HEK293 (cell line): ENCODE results near the gene KLHL10.
A peak's percentile ranks its signal among the peaks of the same experiment; 100 is the strongest.

Experiments
- CTCF ChIA-PET: fragments of 350-600 bp; formaldehyde crosslinking; extraction: SDS; loops from one replicate; lab custom pipeline; 2021; ENCODE audit warnings: antibody characterized with exemption; lab: Yijun Ruan, JAX
- POLR2A ChIA-PET: fragments of 300-600 bp; formaldehyde crosslinking; extraction: SDS; loops from one replicate; lab custom pipeline; 2020; ENCODE audit warnings: antibody characterized with exemption, inconsistent platforms; lab: Yijun Ruan, JAX
- H3K27ac ChIP-seq: fragments of 200-500 bp; sonication (Bioruptor generic); 2 replicates; pipeline ENCODE4 v1.5.1; 2014; ENCODE audit warnings: low read depth, low read length, control low read depth, inconsistent platforms; ENCODE audit errors: extremely low read depth
- H3K36me3 ChIP-seq, 2 experiments: fragments of 200-500 bp in 1 of 2; sonication (Bioruptor generic) in 1 of 2; 1 replicate in 1 of 2; 2 replicates in 1 of 2; pipeline ENCODE4 v1.5.1; 2014 to 2017; ENCODE audit warnings: inconsistent platforms in 2 of 2, low read length in 2 of 2; ENCODE audit not compliant: control insufficient read depth in 2 of 2, insufficient read depth in 1 of 2
- H3K4me1 ChIP-seq: fragments of 200-500 bp; sonication (Bioruptor generic); 2 replicates; pipeline ENCODE4 v1.5.1; 2014; ENCODE audit warnings: mild to moderate bottlenecking, low read length, inconsistent platforms; ENCODE audit not compliant: control insufficient read depth, insufficient read depth
- H3K4me3 ChIP-seq: 2 replicates; pipeline ENCODE4 v1.5.1; 2011; ENCODE audit warnings: low read depth, mild to moderate bottlenecking, control low read depth, low read length, moderate library complexity
- H3K9me3 ChIP-seq: fragments of 200-500 bp; sonication (Bioruptor generic); 2 replicates; pipeline ENCODE4 v1.5.1; 2014; ENCODE audit warnings: low read depth, low read length, inconsistent platforms; ENCODE audit not compliant: control insufficient read depth, insufficient read depth
- BCL11A ChIP-seq: fragments of 450-650 bp; formaldehyde crosslinking; IDR thresholded peaks from 2 replicates; pipeline ENCODE4 v1.5.1; 2016; ENCODE audit warnings: low read depth, missing biosample characterization, missing genetic modification characterization
- GFI1B ChIP-seq: fragments of 450-650 bp; formaldehyde crosslinking; IDR thresholded peaks from 2 replicates; pipeline ENCODE4 v1.5.1; 2016; ENCODE audit warnings: missing biosample characterization, missing genetic modification characterization
- GLIS1 ChIP-seq: fragments of 450-650 bp; formaldehyde crosslinking; IDR thresholded peaks from 2 replicates; pipeline ENCODE4 v1.5.1; 2016; ENCODE audit warnings: missing biosample characterization, missing genetic modification characterization
- HOXD13 ChIP-seq: sonication (generic); formaldehyde crosslinking; IDR thresholded peaks from 2 replicates; pipeline ENCODE4 v1.8.0; 2022; ENCODE audit warnings: missing genetic modification reagents, borderline replicate concordance
- SP2 ChIP-seq: fragments of 450-650 bp; formaldehyde crosslinking; IDR thresholded peaks from 2 replicates; pipeline ENCODE4 v1.5.1; 2016; ENCODE audit warnings: missing biosample characterization, missing genetic modification characterization
- ZBTB20 ChIP-seq: fragments of 450-650 bp; formaldehyde crosslinking; IDR thresholded peaks from 2 replicates; pipeline ENCODE4 v1.5.1; 2016; ENCODE audit warnings: missing biosample characterization, missing genetic modification characterization
- ZBTB21 ChIP-seq: fragments of 450-650 bp; formaldehyde crosslinking; IDR thresholded peaks from 2 replicates; pipeline ENCODE4 v1.5.1; 2017; ENCODE audit warnings: missing biosample characterization, missing genetic modification characterization
- ZFHX2 ChIP-seq: fragments of 450-650 bp; formaldehyde crosslinking; conservative IDR thresholded peaks from 2 replicates; pipeline ENCODE4 v1.5.1; 2016; ENCODE audit warnings: missing biosample characterization, missing genetic modification characterization
- ZNF121 ChIP-seq: fragments of 450-650 bp; formaldehyde crosslinking; IDR thresholded peaks from 2 replicates; pipeline ENCODE4 v1.5.1; 2016; ENCODE audit warnings: missing biosample characterization, missing genetic modification characterization
- ZNF221 ChIP-seq: fragments of 450-650 bp; formaldehyde crosslinking; IDR thresholded peaks from 2 replicates; pipeline ENCODE4 v1.5.1; 2017; ENCODE audit warnings: missing biosample characterization, missing genetic modification characterization, borderline replicate concordance
- ZNF341 ChIP-seq: fragments of 450-650 bp; formaldehyde crosslinking; IDR thresholded peaks from 2 replicates; pipeline ENCODE4; 2016; ENCODE audit warnings: low read depth, missing biosample characterization, missing genetic modification characterization
- ZNF354C ChIP-seq: fragments of 450-650 bp; formaldehyde crosslinking; IDR thresholded peaks from 2 replicates; pipeline ENCODE4 v1.5.1; 2016; ENCODE audit warnings: missing biosample characterization, missing genetic modification characterization, low read depth, borderline replicate concordance
- ZNF366 ChIP-seq: fragments of 450-650 bp; formaldehyde crosslinking; conservative IDR thresholded peaks from 2 replicates; pipeline ENCODE4 v1.5.1; 2016; ENCODE audit warnings: missing biosample characterization, missing genetic modification characterization
- ZNF37A ChIP-seq: fragments of 450-650 bp; IDR thresholded peaks from 2 replicates; pipeline ENCODE4 v1.5.1; 2018; ENCODE audit warnings: missing biosample characterization, missing genetic modification characterization
- ZNF394 ChIP-seq: fragments of 450-650 bp; formaldehyde crosslinking; IDR thresholded peaks from 2 replicates; pipeline ENCODE4 v1.5.1; 2016; ENCODE audit warnings: missing biosample characterization, missing genetic modification characterization, mild to moderate bottlenecking, moderate library complexity, borderline replicate concordance
- ZNF549 ChIP-seq: fragments of 450-650 bp; IDR thresholded peaks from 2 replicates; pipeline ENCODE4 v1.5.1; 2018; ENCODE audit warnings: missing biosample characterization, missing genetic modification characterization, mild to moderate bottlenecking, inconsistent platforms, moderate library complexity
- ZNF571 ChIP-seq: fragments of 450-650 bp; formaldehyde crosslinking; IDR thresholded peaks from 2 replicates; pipeline ENCODE4 v1.5.0; 2017; ENCODE audit warnings: missing biosample characterization, missing genetic modification characterization
- ZNF623 ChIP-seq: fragments of 450-650 bp; formaldehyde crosslinking; IDR thresholded peaks from 2 replicates; pipeline ENCODE4 v1.5.1; 2016; ENCODE audit warnings: missing biosample characterization, missing genetic modification characterization
- ZNF626 ChIP-seq: fragments of 450-650 bp; sonication (Bioruptor Pico); formaldehyde crosslinking; IDR thresholded peaks from 2 replicates; pipeline ENCODE4 v1.5.1; 2018; ENCODE audit warnings: missing biosample characterization, missing genetic modification characterization, inconsistent platforms
- ZNF843 ChIP-seq: fragments of 450-650 bp; formaldehyde crosslinking; IDR thresholded peaks from 2 replicates; pipeline ENCODE4 v1.5.1; 2016; ENCODE audit warnings: missing biosample characterization, missing genetic modification characterization
- TF ChIP-seq, protein P1 (sequence below): fragments of 450-650 bp; formaldehyde crosslinking; IDR thresholded peaks from 2 replicates; pipeline ENCODE4 v1.5.1; 2016; ENCODE audit warnings: missing biosample characterization, missing genetic modification characterization
- TF ChIP-seq, protein P2 (sequence below): fragments of 450-650 bp; formaldehyde crosslinking; IDR thresholded peaks from 2 replicates; pipeline ENCODE4 v1.5.1; 2016; ENCODE audit warnings: missing biosample characterization, missing genetic modification characterization
- TF ChIP-seq, protein P3 (sequence below): fragments of 450-650 bp; formaldehyde crosslinking; IDR thresholded peaks from 2 replicates; pipeline ENCODE4 v1.5.1; 2016; ENCODE audit warnings: missing biosample characterization, missing genetic modification characterization, borderline replicate concordance
- TF ChIP-seq, protein P4 (sequence below): fragments of 450-650 bp; formaldehyde crosslinking; optimal IDR thresholded peaks from 2 replicates; pipeline ENCODE3; 2016; ENCODE audit warnings: missing biosample characterization, mild to moderate bottlenecking, missing genetic modification characterization
- TF ChIP-seq, protein P5 (sequence below): fragments of 450-650 bp; formaldehyde crosslinking; IDR thresholded peaks from 2 replicates; pipeline ENCODE4 v1.5.1; 2017; ENCODE audit warnings: missing biosample characterization, missing genetic modification characterization

Gene KLHL10

DNA sequence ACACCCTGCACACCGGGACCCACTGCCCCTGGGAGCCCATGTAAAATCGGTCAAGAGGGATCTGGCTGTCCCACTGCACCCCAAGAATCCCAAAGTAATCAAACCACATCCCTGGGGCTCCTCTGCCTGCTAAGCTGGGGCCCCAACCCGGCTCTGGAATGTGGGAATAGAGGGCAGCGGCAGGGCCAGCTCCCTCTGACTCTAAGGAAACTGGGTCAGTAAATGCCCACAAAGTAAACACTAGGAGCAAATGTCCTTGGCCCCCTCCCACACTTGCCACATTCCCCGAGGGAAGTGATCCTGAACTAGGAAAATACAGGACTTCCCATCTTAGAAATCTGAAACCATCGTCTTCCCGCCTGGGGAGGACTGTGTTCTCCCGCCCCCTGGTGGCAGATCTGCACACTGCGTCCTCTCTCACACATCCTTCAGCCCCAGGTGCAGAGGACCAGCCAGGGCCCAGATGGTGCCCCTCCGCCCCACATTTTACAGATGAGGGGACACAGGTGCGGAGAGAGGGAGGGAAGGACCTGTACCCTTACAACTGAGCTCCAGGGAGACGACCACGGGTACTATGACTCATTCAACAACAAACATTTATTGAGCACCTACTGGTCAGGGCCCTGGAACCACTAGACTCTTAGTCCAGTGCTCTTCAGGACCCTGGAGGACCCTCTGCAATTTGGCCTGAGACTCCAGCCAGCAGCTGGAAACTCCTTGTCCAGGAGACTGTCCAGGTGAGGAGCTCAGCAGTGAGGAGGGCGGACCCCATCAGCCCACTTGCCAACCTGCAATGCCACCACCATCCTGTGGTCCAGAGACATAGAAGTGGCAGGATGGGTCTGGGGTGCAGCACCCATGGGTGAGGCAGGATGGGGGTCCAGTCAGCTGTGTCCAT, 36.0 kb upstream of the KLHL10 start:
- CTCF ChIA-PET, result interaction anchor here (0.5 to 10.6 kb wide), 57 partner anchors 9 to 1252 kb away, joined by 3 to 108 read pairs (median 4); partner anchors contain the start of genes DNAJC7, EIF1, FKBP10 and GAST
- H3K9me3 ChIP-seq, result no peaks in the 10 kb centered on the region
- POLR2A ChIA-PET, result interaction anchor here (0.9 to 6.4 kb wide), 10 partner anchors 10 to 113 kb away, joined by 3 to 105 read pairs (median 7); partner anchors contain the start of genes EIF1, FKBP10, HAP1 and JUP
- peaks cover 6% of the 10 kb centered on the region for H3K4me1 ChIP-seq
- H3K36me3 ChIP-seq, result peaks cover 10 to 30% of the 10 kb centered on the region in 2 experiments; a peak in 2 of 3 replicates
- H3K4me3 ChIP-seq, result peak overlapping the region; percentile 10; the same call in 1 of the 2 replicates
- no peak overlapping the region; the same call in 1 of the 2 replicates for H3K27ac ChIP-seq
- TF ChIP-seq GLIS1 (tag by site-specific recombination), result peak; percentile 51
- TF ChIP-seq, protein P1, sequence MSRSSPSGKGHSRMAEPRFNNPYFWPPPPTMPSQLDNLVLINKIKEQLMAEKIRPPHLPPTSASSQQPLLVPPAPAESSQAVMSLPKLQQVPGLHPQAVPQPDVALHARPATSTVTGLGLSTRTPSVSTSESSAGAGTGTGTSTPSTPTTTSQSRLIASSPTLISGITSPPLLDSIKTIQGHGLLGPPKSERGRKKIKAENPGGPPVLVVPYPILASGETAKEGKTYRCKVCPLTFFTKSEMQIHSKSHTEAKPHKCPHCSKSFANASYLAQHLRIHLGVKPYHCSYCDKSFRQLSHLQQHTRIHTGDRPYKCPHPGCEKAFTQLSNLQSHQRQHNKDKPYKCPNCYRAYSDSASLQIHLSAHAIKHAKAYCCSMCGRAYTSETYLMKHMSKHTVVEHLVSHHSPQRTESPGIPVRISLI (tag by site-specific recombination), result no peak
- TF ChIP-seq ZNF843 (tag by site-specific recombination), result peak; percentile 27; the same call in 1 of the 2 replicates
- no peak for TF ChIP-seq ZNF623
- 0 out of 2 replicates have a peak, but pooled peaks have one; percentile 30 for TF ChIP-seq ZNF366 (tag by site-specific recombination)
- TF ChIP-seq ZBTB20, result 0 out of 2 replicates have a peak, but pooled peaks have one; percentile 21
- TF ChIP-seq ZNF549 (tag by site-specific recombination), result no peak
- TF ChIP-seq, protein P2, sequence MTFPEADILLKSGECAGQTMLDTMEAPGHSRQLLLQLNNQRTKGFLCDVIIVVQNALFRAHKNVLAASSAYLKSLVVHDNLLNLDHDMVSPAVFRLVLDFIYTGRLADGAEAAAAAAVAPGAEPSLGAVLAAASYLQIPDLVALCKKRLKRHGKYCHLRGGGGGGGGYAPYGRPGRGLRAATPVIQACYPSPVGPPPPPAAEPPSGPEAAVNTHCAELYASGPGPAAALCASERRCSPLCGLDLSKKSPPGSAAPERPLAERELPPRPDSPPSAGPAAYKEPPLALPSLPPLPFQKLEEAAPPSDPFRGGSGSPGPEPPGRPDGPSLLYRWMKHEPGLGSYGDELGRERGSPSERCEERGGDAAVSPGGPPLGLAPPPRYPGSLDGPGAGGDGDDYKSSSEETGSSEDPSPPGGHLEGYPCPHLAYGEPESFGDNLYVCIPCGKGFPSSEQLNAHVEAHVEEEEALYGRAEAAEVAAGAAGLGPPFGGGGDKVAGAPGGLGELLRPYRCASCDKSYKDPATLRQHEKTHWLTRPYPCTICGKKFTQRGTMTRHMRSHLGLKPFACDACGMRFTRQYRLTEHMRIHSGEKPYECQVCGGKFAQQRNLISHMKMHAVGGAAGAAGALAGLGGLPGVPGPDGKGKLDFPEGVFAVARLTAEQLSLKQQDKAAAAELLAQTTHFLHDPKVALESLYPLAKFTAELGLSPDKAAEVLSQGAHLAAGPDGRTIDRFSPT (tag by site-specific recombination), result peak; percentile 41; the same call in 1 of the 2 replicates
- no peak for TF ChIP-seq ZNF626 (tag by site-specific recombination)
- TF ChIP-seq BCL11A (tag by site-specific recombination), result peak; percentile 88
- peak; percentile 44; the same call in 1 of the 2 replicates for TF ChIP-seq ZNF394
- TF ChIP-seq ZNF354C, result no peak
- TF ChIP-seq, protein P3, sequence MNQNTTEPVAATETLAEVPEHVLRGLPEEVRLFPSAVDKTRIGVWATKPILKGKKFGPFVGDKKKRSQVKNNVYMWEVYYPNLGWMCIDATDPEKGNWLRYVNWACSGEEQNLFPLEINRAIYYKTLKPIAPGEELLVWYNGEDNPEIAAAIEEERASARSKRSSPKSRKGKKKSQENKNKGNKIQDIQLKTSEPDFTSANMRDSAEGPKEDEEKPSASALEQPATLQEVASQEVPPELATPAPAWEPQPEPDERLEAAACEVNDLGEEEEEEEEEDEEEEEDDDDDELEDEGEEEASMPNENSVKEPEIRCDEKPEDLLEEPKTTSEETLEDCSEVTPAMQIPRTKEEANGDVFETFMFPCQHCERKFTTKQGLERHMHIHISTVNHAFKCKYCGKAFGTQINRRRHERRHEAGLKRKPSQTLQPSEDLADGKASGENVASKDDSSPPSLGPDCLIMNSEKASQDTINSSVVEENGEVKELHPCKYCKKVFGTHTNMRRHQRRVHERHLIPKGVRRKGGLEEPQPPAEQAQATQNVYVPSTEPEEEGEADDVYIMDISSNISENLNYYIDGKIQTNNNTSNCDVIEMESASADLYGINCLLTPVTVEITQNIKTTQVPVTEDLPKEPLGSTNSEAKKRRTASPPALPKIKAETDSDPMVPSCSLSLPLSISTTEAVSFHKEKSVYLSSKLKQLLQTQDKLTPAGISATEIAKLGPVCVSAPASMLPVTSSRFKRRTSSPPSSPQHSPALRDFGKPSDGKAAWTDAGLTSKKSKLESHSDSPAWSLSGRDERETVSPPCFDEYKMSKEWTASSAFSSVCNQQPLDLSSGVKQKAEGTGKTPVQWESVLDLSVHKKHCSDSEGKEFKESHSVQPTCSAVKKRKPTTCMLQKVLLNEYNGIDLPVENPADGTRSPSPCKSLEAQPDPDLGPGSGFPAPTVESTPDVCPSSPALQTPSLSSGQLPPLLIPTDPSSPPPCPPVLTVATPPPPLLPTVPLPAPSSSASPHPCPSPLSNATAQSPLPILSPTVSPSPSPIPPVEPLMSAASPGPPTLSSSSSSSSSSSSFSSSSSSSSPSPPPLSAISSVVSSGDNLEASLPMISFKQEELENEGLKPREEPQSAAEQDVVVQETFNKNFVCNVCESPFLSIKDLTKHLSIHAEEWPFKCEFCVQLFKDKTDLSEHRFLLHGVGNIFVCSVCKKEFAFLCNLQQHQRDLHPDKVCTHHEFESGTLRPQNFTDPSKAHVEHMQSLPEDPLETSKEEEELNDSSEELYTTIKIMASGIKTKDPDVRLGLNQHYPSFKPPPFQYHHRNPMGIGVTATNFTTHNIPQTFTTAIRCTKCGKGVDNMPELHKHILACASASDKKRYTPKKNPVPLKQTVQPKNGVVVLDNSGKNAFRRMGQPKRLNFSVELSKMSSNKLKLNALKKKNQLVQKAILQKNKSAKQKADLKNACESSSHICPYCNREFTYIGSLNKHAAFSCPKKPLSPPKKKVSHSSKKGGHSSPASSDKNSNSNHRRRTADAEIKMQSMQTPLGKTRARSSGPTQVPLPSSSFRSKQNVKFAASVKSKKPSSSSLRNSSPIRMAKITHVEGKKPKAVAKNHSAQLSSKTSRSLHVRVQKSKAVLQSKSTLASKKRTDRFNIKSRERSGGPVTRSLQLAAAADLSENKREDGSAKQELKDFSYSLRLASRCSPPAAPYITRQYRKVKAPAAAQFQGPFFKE (tag by site-specific recombination), result no peak
- TF ChIP-seq ZNF37A (tag by site-specific recombination), result no peak
- no peak for TF ChIP-seq GFI1B (tag by site-specific recombination)
- peak; percentile 34; the same call in 1 of the 2 replicates for TF ChIP-seq ZBTB21
- no peak for TF ChIP-seq HOXD13
- TF ChIP-seq ZFHX2 (tag by site-specific recombination), result peak; percentile 78
- TF ChIP-seq ZNF341, result no peak
- no peak for TF ChIP-seq SP2
- TF ChIP-seq, protein P4, sequence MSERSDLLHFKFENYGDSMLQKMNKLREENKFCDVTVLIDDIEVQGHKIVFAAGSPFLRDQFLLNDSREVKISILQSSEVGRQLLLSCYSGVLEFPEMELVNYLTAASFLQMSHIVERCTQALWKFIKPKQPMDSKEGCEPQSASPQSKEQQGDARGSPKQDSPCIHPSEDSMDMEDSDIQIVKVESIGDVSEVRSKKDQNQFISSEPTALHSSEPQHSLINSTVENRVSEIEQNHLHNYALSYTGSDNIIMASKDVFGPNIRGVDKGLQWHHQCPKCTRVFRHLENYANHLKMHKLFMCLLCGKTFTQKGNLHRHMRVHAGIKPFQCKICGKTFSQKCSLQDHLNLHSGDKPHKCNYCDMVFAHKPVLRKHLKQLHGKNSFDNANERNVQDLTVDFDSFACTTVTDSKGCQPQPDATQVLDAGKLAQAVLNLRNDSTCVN, result no peak
- TF ChIP-seq, protein P5, sequence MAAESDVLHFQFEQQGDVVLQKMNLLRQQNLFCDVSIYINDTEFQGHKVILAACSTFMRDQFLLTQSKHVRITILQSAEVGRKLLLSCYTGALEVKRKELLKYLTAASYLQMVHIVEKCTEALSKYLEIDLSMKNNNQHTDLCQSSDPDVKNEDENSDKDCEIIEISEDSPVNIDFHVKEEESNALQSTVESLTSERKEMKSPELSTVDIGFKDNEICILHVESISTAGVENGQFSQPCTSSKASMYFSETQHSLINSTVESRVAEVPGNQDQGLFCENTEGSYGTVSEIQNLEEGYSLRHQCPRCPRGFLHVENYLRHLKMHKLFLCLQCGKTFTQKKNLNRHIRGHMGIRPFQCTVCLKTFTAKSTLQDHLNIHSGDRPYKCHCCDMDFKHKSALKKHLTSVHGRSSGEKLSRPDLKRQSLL, result 0 out of 2 replicates have a peak, but pooled peaks have one; percentile 4
- no peak for TF ChIP-seq ZNF571
- no peak for TF ChIP-seq ZNF221 (tag by site-specific recombination)
- no peak for TF ChIP-seq ZNF121 (tag by site-specific recombination)
